H9 (cell line): Measurements from ENCODE around the gene DGKG. TPM values are rescaled to one million over a fixed set of nuclear protein-coding genes. Genes with fewer than 3 reads are reported as not detected.

Source experiments
- DNase-seq: peaks from one replicate; pipeline ENCODE4 v3.0.0-alpha.2; 2017
- H2AFZ ChIP-seq: one replicate; pipeline ENCODE4 v1.6.1; 2013; ENCODE audit warnings: mild to moderate bottlenecking, low read length, control low read depth, moderate library complexity
- H2AK5ac ChIP-seq: 2 replicates; pipeline ENCODE4 v1.6.1; 2013; ENCODE audit warnings: low read length, control low read depth, mixed read lengths; ENCODE audit not compliant: insufficient read length
- H2BK120ac ChIP-seq: one replicate; pipeline ENCODE4 v1.6.1; 2013; ENCODE audit warnings: low read depth, mild to moderate bottlenecking, low read length, control low read depth, inconsistent platforms; ENCODE audit not compliant: poor library complexity, severe bottlenecking
- H2BK12ac ChIP-seq: 2 replicates; pipeline ENCODE4 v1.6.1; 2013; ENCODE audit warnings: low read length, control low read depth, mixed read lengths, low read depth; ENCODE audit not compliant: insufficient read length
- H2BK15ac ChIP-seq: 2 replicates; pipeline ENCODE4 v1.6.1; 2013; ENCODE audit warnings: low read depth, low read length, control low read depth
- H2BK20ac ChIP-seq: one replicate; pipeline ENCODE4 v1.6.1; 2013; ENCODE audit warnings: low read depth, mild to moderate bottlenecking, low read length, control low read depth, inconsistent platforms; ENCODE audit not compliant: poor library complexity, severe bottlenecking
- H2BK5ac ChIP-seq: 2 replicates; pipeline ENCODE4 v1.6.1; 2013; ENCODE audit warnings: low read length, control low read depth, mixed read lengths; ENCODE audit not compliant: insufficient read length
- H3K14ac ChIP-seq: 2 replicates; pipeline ENCODE4 v1.6.1; 2013; ENCODE audit warnings: low read length, control low read depth; ENCODE audit not compliant: insufficient read depth
- H3K18ac ChIP-seq: 2 replicates; pipeline ENCODE4 v1.6.1; 2013; ENCODE audit warnings: low read depth, mild to moderate bottlenecking, mixed read lengths, low read length, control low read depth; ENCODE audit not compliant: insufficient read length
- H3K23ac ChIP-seq: 2 replicates; pipeline ENCODE4 v1.6.1; 2013; ENCODE audit warnings: low read length, control low read depth, mixed read lengths, low read depth; ENCODE audit not compliant: insufficient read length
- H3K23me2 ChIP-seq: 2 replicates; pipeline ENCODE4 v1.6.1; 2013; ENCODE audit warnings: low read depth, mild to moderate bottlenecking, mixed read lengths, low read length, control low read depth; ENCODE audit not compliant: insufficient read length, poor library complexity, severe bottlenecking
- H3K27ac ChIP-seq: 2 replicates; pipeline ENCODE4 v1.5.1; 2013; ENCODE audit warnings: low read length, control low read depth, mixed read lengths, low read depth; ENCODE audit not compliant: insufficient read length
- H3K27me3 ChIP-seq: 2 replicates; pipeline ENCODE4 v1.6.1; 2013; ENCODE audit warnings: low read length, control low read depth, inconsistent platforms; ENCODE audit not compliant: insufficient read depth
- H3K4ac ChIP-seq: 2 replicates; pipeline ENCODE4 v1.6.1; 2013; ENCODE audit warnings: low read depth, mild to moderate bottlenecking, control low read depth, inconsistent platforms, low read length, moderate library complexity
- H3K4me1 ChIP-seq: 2 replicates; pipeline ENCODE4 v1.6.1; 2013; ENCODE audit warnings: low read length, control low read depth, inconsistent platforms; ENCODE audit not compliant: insufficient read depth
- H3K4me2 ChIP-seq: 2 replicates; pipeline ENCODE4 v1.6.1; 2013; ENCODE audit warnings: low read length, control low read depth, mixed read lengths; ENCODE audit not compliant: insufficient read length, insufficient read depth
- H3K56ac ChIP-seq: 2 replicates; pipeline ENCODE4 v1.6.1; 2013; ENCODE audit warnings: low read depth, mild to moderate bottlenecking, mixed read lengths, low read length, control low read depth; ENCODE audit not compliant: insufficient read length
- H3K79me1 ChIP-seq: 2 replicates; pipeline ENCODE4 v1.6.1; 2013; ENCODE audit warnings: low read depth, mild to moderate bottlenecking, moderate library complexity, low read length, control low read depth, inconsistent platforms; ENCODE audit not compliant: insufficient read depth, poor library complexity, severe bottlenecking
- H3K79me2 ChIP-seq: 2 replicates; pipeline ENCODE4 v1.6.1; 2013; ENCODE audit warnings: low read length, control low read depth, inconsistent platforms; ENCODE audit not compliant: insufficient read depth
- H3K9ac ChIP-seq: 2 replicates; pipeline ENCODE4 v1.6.1; 2013; ENCODE audit warnings: low read length, control low read depth, mixed read lengths; ENCODE audit not compliant: insufficient read length; ENCODE audit errors: extremely low read depth
- H3K9me3 ChIP-seq: one replicate; pipeline ENCODE4 v1.6.1; 2013; ENCODE audit warnings: low read depth, low read length, inconsistent platforms; ENCODE audit not compliant: control insufficient read depth
- H3T11ph ChIP-seq: one replicate; pipeline ENCODE4 v1.6.1; 2013; ENCODE audit warnings: mild to moderate bottlenecking, low read length, control low read depth, inconsistent platforms
- H4K20me1 ChIP-seq: one replicate; pipeline ENCODE4 v1.6.1; 2013; ENCODE audit not compliant: control insufficient read depth, insufficient read length, insufficient read depth
- H4K5ac ChIP-seq: 2 replicates; pipeline ENCODE4 v1.6.1; 2013; ENCODE audit warnings: low read depth, mild to moderate bottlenecking, mixed read lengths, low read length, control low read depth; ENCODE audit not compliant: insufficient read length
- H4K8ac ChIP-seq: replicated peaks from 2 replicates; pipeline ENCODE4 v1.6.1; 2013; ENCODE audit warnings: low read length, control low read depth, mixed read lengths, low read depth; ENCODE audit not compliant: insufficient read length
- H4K91ac ChIP-seq: 2 replicates; pipeline ENCODE4 v1.6.1; 2013; ENCODE audit warnings: low read depth, mild to moderate bottlenecking, moderate library complexity, mixed read lengths, low read length, control low read depth; ENCODE audit not compliant: insufficient read length
- H3K27ac Mint-ChIP-seq, 3 experiments: 2 replicates in 2 of 3; 3 replicates in 1 of 3; pipeline ENCODE4 v1.8.0; 2020 to 2021; ENCODE audit warnings: mixed read lengths in 3 of 3, mild to moderate bottlenecking in 1 of 3, moderate library complexity in 1 of 3
- H3K27me3 Mint-ChIP-seq: 2 replicates; pipeline ENCODE4 v1.8.0; 2021; ENCODE audit warnings: low read depth, mild to moderate bottlenecking, moderate library complexity, mixed read lengths
- H3K36me3 Mint-ChIP-seq, 3 experiments: 2 replicates in 2 of 3; 3 replicates in 1 of 3; pipeline ENCODE4 v1.8.0; 2020 to 2021; ENCODE audit warnings: low read depth in 3 of 3, mixed read lengths in 3 of 3; ENCODE audit not compliant: insufficient read depth in 1 of 3
- H3K4me1 Mint-ChIP-seq, 2 experiments: 2 replicates each; pipeline ENCODE4 v1.8.0; 2020; ENCODE audit warnings: mixed read lengths in 2 of 2
- H3K4me3 Mint-ChIP-seq, 2 experiments: 2 replicates in 1 of 2; 3 replicates in 1 of 2; pipeline ENCODE4 v1.8.0; 2020 to 2021; ENCODE audit warnings: mild to moderate bottlenecking in 2 of 2, mixed read lengths in 2 of 2, moderate library complexity in 1 of 2
- H3K9me3 Mint-ChIP-seq, 2 experiments: 2 replicates in 1 of 2; 3 replicates in 1 of 2; pipeline ENCODE4 v1.8.0; 2020; ENCODE audit warnings: mild to moderate bottlenecking in 2 of 2, mixed read lengths in 2 of 2, moderate library complexity in 1 of 2
- CTCF ChIP-seq: fragments of 200-600 bp; sonication (generic); conservative IDR thresholded peaks from 3 replicates; pipeline ENCODE4 v1.8.0; 2021; ENCODE audit warnings: antibody characterized with exemption, mild to moderate bottlenecking
- total RNA-seq: library from RNA; stranded (reverse); gene quantifications from 2 replicates; pipeline ENCODE4 v1.2.1, GENCODE V29; 2021

Gene DGKG
- total RNA-seq, 1 experiment from 2014 or later = not detected

- no peaks in the 10 kb centered on the region for H3K79me2 ChIP-seq
- H2AFZ ChIP-seq = no peak overlapping the region
- no peak overlapping the region for H2BK120ac ChIP-seq
- no peak overlapping the region for H4K91ac ChIP-seq
- no peak overlapping the region for H2AK5ac ChIP-seq
- no peak overlapping the region for H3K14ac ChIP-seq
- no peak overlapping the region for H3K4ac ChIP-seq
- Mint-ChIP-seq H3K4me1 (no peaks in the 10 kb centered on the region), H3K27me3 (peaks cover 57% of the 10 kb centered on the region), H3K36me3 (no peaks in the 10 kb centered on the region), H3K9me3 (no peaks in the 10 kb centered on the region), H3K27ac (no peak overlapping the region), H3K4me3 (no peak overlapping the region)
- no peaks in the 10 kb centered on the region for H3K79me1 ChIP-seq
- no peak overlapping the region for H3K9ac ChIP-seq
- no peaks in the 10 kb centered on the region for H3K27me3 ChIP-seq
- H2BK20ac ChIP-seq = no peak overlapping the region
- no peaks in the 10 kb centered on the region for H3K4me1 ChIP-seq
- no peak overlapping the region for H3K4me2 ChIP-seq
- no peak for TF ChIP-seq CTCF
- no peak overlapping the region for H2BK15ac ChIP-seq
- H3K23me2 ChIP-seq = no peaks in the 10 kb centered on the region
- no peaks in the 10 kb centered on the region for H4K20me1 ChIP-seq
- H2BK12ac ChIP-seq = no peak overlapping the region
- H3K18ac ChIP-seq = no peak overlapping the region
- no peak overlapping the region for H3T11ph ChIP-seq
- no peak overlapping the region for H3K27ac ChIP-seq
- H3K56ac ChIP-seq = no peak overlapping the region
- H4K8ac ChIP-seq = no peak overlapping the region
- no peaks in the 10 kb centered on the region for H3K9me3 ChIP-seq
- H3K23ac ChIP-seq = no peak overlapping the region
- no peak overlapping the region for H4K5ac ChIP-seq
- no peak for DNase-seq
- H2BK5ac ChIP-seq = no peak overlapping the region
Observed at GRCh38 chr3:186168976-186169375, 193.1 kb downstream of the DGKG start.
